Measurements from ENCODE around the gene OPA1. TPM values are rescaled to one million over a fixed set of nuclear protein-coding genes. Genes with fewer than 3 reads are reported as not detected.

The OPA1 gene

DNA sequence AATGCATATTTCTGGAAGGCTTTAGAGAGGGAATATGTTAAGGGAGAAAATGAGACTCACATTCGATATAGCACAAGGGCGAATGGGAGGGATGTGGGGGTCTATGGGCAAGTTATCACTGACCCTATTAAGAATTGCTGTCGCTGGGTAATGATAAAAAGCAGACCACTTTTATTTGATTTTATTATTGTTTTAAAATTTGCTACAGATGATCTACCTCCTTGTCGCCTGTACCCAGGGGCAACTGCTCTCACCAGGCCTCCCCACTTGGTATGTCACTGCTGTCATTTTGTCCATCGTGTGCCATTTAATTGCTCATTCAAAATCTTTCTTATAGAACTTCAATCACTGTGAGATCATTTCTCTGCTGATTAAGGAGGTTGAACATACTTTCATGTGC, 153.8 kb downstream of the OPA1 start:
- no peaks in the 10 kb centered on the region for H3K79me1 ChIP-seq (ENCODE audit: low read depth, low read length)

More for the DNA sequence above, 153.8 kb downstream of the OPA1 start:
- Histone ChIP-seq H3K14ac (ENCODE audit: low read length) (no peak overlapping the region), H2BK12ac (ENCODE audit: low read length) (no peak overlapping the region), H2BK15ac (ENCODE audit: low read length) (no peak overlapping the region), H3K27me3 (ENCODE audit: control insufficient read depth in 3 of 3, insufficient read depth in 3 of 3, low read depth in 1 of 3, low read length in 3 of 3) (no peaks in the 10 kb centered on the region), H4K8ac (ENCODE audit: low read depth, low read length) (no peak overlapping the region), H3K4me3 (ENCODE audit: low read length in 2 of 2) (no peak overlapping the region), H3K18ac (ENCODE audit: low read length) (no peak overlapping the region), H3K9me3 (replicated peaks in 1 of 2; ENCODE audit: control insufficient read depth in 2 of 2, insufficient read depth in 1 of 2, low read depth in 1 of 2, low read length in 2 of 2) (peaks cover 2 to 4% of the 10 kb centered on the region in 2 donors), H4K91ac (ENCODE audit: low read depth, low read length, poor library complexity) (no peak overlapping the region), H2BK120ac (ENCODE audit: low read depth, low read length) (no peak overlapping the region), H3K4ac (ENCODE audit: low read length) (no peak overlapping the region), H2AK5ac (ENCODE audit: low read depth, low read length) (no peak overlapping the region), H3K9ac (ENCODE audit: low read depth, low read length, poor library complexity) (no peak overlapping the region), H3K4me2 (ENCODE audit: insufficient read depth, low read length, poor library complexity, severe bottlenecking) (no peak overlapping the region), H3K4me1 (ENCODE audit: control insufficient read depth in 2 of 2, insufficient read depth in 1 of 2, low read depth in 1 of 2, low read length in 2 of 2) (peaks cover 10 to 14% of the 10 kb centered on the region in 2 donors), H3K27ac (replicated peaks; ENCODE audit: low read length) (no peak overlapping the region), H3K36me3 (replicated peaks in 1 of 2; ENCODE audit: control insufficient read depth in 2 of 2, insufficient read depth in 2 of 2, low read length in 2 of 2) (no peaks in the 10 kb centered on the region), H2BK5ac (ENCODE audit: low read length) (no peak overlapping the region), H2AFZ (ENCODE audit: low read length) (no peak overlapping the region), H3K23ac (ENCODE audit: low read depth, low read length, poor library complexity) (no peak overlapping the region)
- no peak for DNase-seq (ENCODE audit: low spot score)
- no CpG with 5 or more reads among the region's 5 CpGs for WGBS, 2 donors (ENCODE audit: extremely low coverage in 2 of 2, insufficient read length in 2 of 2, insufficient replicate concordance in 1 of 2)

Small RNA genes within 50 kb of the gene (small RNA-seq; reads per million reads assigned to genes)
- gene RF00019 (ENCODE audit: insufficient read depth) (not detected), gene RN7SL447P (ENCODE audit: insufficient read depth) (not detected)
